Activated CD8-positive, alpha-beta T cell treated with anti-CD3 and anti-CD28 coated beads for 36 hours (primary cell): ENCODE results near the gene MYO18A. TPM values are rescaled to one million over a fixed set of nuclear protein-coding genes. Genes with fewer than 3 reads are reported as not detected.
A peak's percentile ranks its signal among the peaks of the same experiment; 100 is the strongest.
"Not testable (repeated sequence)": the region's sequence is repeated elsewhere in the genome, so short reads cannot be mapped to it uniquely, and the experiment has no call there.

ENCODE experiments used
- ATAC-seq: fragments of 200-7000 bp; cut with Tn5 transposase; one replicate; pipeline ENCODE4 v1.10.0; 2021; ENCODE audit warnings: mild to moderate bottlenecking, moderate library complexity
- CTCF ChIA-PET: fragments of 350-600 bp; sonication (Branson Sonifier 250); formaldehyde crosslinking; loops from one replicate; lab custom pipeline; 2021; ENCODE audit warnings: antibody characterized with exemption; lab: Charles Lee
- POLR2A ChIA-PET: fragments of 350-600 bp; sonication (Branson Sonifier 250); formaldehyde crosslinking; loops from one replicate; lab custom pipeline; 2021; ENCODE audit warnings: antibody characterized with exemption; lab: Charles Lee
- DNase-seq: peaks from one replicate; pipeline ENCODE4 v3.0.0-alpha.2; 2020
- H3K27ac Mint-ChIP-seq: one replicate; pipeline ENCODE4 v1.8.0; 2021; ENCODE audit warnings: mild to moderate bottlenecking, mixed read lengths
- H3K27me3 Mint-ChIP-seq: one replicate; pipeline ENCODE4 v1.8.0; 2021; ENCODE audit warnings: mixed read lengths
- H3K36me3 Mint-ChIP-seq: one replicate; pipeline ENCODE4 v1.8.0; 2021; ENCODE audit warnings: low read depth, mixed read lengths
- H3K4me1 Mint-ChIP-seq: one replicate; pipeline ENCODE4 v1.8.0; 2021; ENCODE audit warnings: low read depth, mixed read lengths
- H3K4me3 Mint-ChIP-seq: one replicate; pipeline ENCODE4 v1.8.0; 2021; ENCODE audit warnings: mild to moderate bottlenecking, moderate library complexity, mixed read lengths
- H3K9me3 Mint-ChIP-seq: one replicate; pipeline ENCODE4 v1.8.0; 2021; ENCODE audit warnings: mixed read lengths
- intact Hi-C: fragments of 100-400 bp; cut with micrococcal nuclease; formaldehyde crosslinking; loops from one replicate; pipeline ENCODE4 v1.10.0; 2022
- total RNA-seq, 2 experiments: library from RNA; stranded (reverse); gene quantifications; one replicate each; pipeline ENCODE4 v1.2.3, GENCODE V29; 2021
- TF ChIP-seq, protein P1 (sequence below): fragments of 200-600 bp; IDR thresholded peaks from one replicate; pipeline ENCODE4 v1.8.0; 2022; ENCODE audit warnings: antibody characterized with exemption, mild to moderate bottlenecking

The MYO18A gene
- total RNA-seq, 2 experiments from 2014 or later = 27.5 to 29.4 TPM

DNA sequence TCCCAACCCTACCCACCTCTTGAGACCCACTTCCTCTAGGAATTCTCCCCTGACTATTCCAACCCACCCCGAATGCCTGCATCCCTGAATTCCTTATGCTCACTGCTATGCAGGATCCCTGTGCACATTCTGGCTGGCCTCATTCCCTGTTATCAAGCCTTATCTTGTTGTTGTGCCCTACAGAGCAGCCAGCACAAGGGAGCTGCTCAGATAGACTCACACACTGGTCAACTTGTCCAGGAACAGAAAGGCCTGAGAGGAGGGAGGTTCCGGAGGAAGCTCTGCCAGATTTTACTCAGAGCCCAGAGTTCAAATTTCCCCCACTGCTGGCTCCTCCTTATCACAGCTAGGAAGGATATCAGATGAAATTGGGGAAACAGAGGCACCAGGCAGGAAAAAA lies 24.8 kb upstream of the MYO18A start:
- Mint-ChIP-seq H3K4me1 (no peaks in the 10 kb centered on the region), H3K27ac (no peak overlapping the region), H3K27me3 (peaks cover 7% of the 10 kb centered on the region), H3K4me3 (no peak overlapping the region), H3K36me3 (no peaks in the 10 kb centered on the region), H3K9me3 (no peaks in the 10 kb centered on the region)
- ChIA-PET CTCF (interaction anchor here (1.1 to 6.1 kb wide), 5 partner anchors 11 to 88 kb away, joined by 3 to 57 read pairs (median 7); no protein-coding TSS in a partner anchor), POLR2A (no interaction called here)
- TF ChIP-seq, protein P1, sequence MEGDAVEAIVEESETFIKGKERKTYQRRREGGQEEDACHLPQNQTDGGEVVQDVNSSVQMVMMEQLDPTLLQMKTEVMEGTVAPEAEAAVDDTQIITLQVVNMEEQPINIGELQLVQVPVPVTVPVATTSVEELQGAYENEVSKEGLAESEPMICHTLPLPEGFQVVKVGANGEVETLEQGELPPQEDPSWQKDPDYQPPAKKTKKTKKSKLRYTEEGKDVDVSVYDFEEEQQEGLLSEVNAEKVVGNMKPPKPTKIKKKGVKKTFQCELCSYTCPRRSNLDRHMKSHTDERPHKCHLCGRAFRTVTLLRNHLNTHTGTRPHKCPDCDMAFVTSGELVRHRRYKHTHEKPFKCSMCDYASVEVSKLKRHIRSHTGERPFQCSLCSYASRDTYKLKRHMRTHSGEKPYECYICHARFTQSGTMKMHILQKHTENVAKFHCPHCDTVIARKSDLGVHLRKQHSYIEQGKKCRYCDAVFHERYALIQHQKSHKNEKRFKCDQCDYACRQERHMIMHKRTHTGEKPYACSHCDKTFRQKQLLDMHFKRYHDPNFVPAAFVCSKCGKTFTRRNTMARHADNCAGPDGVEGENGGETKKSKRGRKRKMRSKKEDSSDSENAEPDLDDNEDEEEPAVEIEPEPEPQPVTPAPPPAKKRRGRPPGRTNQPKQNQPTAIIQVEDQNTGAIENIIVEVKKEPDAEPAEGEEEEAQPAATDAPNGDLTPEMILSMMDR = no peak
- DNase-seq (no peak), ATAC-seq (no peak)
- intact Hi-C loops = no loop called here

DNA sequence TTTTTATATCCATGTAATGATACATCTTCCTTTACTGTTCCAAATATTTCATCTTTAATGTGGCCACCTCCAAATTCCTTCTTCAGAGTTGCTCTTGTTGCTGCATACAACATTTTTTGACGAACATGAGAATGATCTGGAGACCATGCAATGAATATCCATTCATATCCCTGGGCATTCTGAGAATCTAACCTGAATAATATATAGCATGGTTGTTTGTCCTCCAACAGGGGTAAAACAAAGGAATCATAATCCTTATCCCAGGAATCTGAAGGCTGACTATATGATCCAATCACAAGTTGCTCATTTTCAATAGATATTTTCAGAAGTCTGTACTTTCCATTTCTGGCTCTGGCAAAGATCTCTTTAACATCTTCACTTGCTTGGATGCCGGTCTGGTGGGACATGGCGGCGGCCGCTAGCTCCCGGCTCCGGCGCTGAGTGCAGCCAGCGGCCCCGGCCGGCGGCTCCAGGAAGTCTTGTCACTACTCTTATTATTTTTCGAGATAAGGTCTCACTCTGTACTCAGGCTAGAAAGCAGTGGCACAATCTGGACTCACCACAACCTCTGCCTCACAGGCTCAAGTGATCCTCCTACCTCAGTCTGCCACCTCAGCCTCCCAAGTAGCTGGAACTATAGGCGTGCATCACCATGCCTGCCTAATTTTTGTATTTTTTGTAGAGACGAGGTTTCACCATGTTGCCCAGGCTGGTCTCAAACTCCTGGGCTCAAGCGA lies 24.0 kb upstream of the MYO18A start:
- H3K4me1 Mint-ChIP-seq, H3K27me3 Mint-ChIP-seq, ATAC-seq, H3K4me3 Mint-ChIP-seq, POLR2A ChIA-PET, H3K36me3 Mint-ChIP-seq, H3K9me3 Mint-ChIP-seq, intact Hi-C loops, H3K27ac Mint-ChIP-seq, DNase-seq: not testable (repeated sequence)
- CTCF ChIA-PET = interaction anchor here (0.9 to 2.1 kb wide), 6 partner anchors 10 to 88 kb away, joined by 3 to 11 read pairs (median 4); partner anchors contain the start of gene MYO18A

DNA sequence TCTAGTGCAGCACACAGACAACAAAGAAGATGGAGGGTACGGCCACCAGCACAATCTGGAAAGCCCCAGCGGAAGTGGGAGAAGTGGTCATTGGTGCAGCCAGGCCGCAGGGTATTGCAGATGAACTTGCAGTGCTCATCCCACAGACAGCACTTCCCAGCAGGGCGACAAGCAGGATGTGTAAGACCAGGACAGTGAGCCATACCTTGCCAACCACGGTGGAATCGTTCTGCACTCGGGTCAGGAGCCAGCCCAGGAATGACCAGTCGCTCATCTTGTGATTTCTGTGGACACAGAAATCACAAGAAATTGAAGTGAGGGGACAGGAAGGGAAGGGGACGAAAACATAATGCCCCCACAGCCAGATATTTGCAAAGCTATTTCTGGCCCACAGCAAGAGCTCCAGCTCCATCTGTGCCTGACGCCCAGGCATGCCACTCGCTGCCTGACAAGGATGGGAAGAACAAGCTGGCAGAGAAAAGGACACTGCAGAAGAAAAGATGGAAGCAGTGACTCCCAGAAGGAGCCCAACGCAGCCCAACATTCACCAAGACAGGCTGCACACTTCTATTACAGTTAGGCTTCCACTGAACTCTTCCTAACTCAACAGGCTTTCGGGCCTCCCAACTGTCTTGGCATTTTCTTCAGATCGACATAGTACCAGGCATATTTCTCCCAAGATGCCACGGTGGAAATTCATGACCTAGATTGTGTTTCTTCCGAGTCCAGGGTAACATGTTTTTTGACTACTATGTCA lies 17.5 kb upstream of the MYO18A start:
- Mint-ChIP-seq H3K9me3 (no peaks in the 10 kb centered on the region), H3K4me1 (peaks cover 7% of the 10 kb centered on the region), H3K4me3 (no peak overlapping the region), H3K27me3 (peaks cover under 1% of the 10 kb centered on the region), H3K36me3 (no peaks in the 10 kb centered on the region), H3K27ac (no peak overlapping the region)
- ATAC-seq = no peak
- CTCF ChIA-PET = interaction anchor here (0.8 to 2.5 kb wide), 5 partner anchors 17 to 82 kb away, joined by 3 to 8 read pairs (median 4); partner anchors contain the start of gene MYO18A
- DNase-seq = no peak
- POLR2A ChIA-PET = no interaction called here
- TF ChIP-seq, protein P1 = no peak
- intact Hi-C loops = no loop called here

DNA sequence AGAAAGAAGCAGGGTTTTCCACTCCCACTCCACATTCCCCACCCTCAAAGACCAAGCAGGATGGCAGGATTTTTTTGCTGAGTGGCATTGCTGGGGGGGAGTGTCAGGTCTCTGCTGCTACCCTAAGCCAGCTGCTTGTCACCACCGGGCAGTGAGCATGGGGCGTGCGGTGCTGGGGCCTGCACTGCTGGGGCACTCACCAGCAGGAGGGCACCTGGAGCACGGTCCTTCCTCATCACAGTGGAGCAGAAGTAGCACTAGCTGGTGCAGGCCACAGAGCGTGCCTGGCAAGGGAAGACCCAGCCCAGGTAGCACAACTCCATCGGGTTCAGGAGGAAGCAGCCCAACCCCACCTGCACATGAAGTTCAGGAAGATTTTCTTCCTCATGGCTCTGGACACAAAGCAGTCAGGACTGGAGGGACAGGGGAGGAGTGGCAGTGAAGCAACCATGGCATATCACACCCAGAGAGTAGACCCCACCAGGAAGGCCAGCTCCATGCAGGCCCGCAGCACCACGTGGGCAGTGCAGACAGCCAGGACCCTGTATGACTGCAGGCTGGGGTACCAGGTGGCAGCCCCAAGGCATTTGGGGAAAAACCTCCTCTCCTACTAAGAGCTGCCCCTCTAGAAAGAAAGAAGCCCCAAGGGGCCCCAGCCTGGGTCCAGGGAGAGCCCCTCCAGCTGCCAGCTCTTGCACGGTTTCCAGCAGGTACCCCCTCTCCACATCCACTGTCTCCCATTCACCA lies 16.7 kb upstream of the MYO18A start:
- no peak for DNase-seq
- Mint-ChIP-seq H3K27me3 (peaks cover 3% of the 10 kb centered on the region), H3K27ac (no peak overlapping the region), H3K36me3 (no peaks in the 10 kb centered on the region), H3K4me3 (no peak overlapping the region), H3K4me1 (peaks cover 7% of the 10 kb centered on the region), H3K9me3 (no peaks in the 10 kb centered on the region)
- no peak for ATAC-seq
- intact Hi-C loops = no loop called here
- CTCF ChIA-PET = interaction anchor here (0.7 to 5.8 kb wide), 6 partner anchors 15 to 73 kb away, joined by 3 to 39 read pairs (median 6); partner anchors contain the start of gene MYO18A
- TF ChIP-seq, protein P1 = no peak
- POLR2A ChIA-PET = no interaction called here

DNA sequence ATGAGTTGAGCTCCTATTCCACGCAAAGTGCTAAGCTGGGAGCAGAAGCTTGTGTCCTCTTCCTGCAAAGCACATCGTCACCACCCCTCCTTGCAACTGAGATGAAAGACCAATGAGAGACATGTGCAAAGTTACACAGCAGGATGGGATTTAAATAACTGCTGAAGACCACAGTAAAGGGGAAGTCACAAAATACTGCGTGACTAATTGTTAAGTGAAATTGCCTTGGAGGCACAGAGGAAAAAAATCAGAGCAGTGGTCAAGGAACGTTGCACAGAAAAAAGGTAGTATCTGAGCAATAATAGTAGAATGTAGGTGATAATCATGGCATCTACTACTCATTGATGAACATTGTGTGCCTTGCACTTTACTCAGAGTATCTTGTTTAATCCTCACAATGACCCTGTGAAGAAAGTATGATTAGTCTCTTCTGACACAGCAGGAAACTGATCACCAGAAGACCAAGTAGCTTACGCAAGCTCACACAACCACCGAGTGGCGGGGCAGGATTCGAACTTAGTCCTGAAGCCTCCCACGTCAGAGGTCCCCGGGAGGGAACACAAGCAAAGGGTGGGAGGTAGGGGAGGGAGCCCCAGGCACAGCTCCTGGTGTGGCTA lies 15.4 kb upstream of the MYO18A start:
- TF ChIP-seq, protein P1 = no peak
- DNase-seq (peak; percentile 20), ATAC-seq (peak; percentile 64)
- Mint-ChIP-seq H3K4me1 (peaks cover 7% of the 10 kb centered on the region), H3K27me3 (peaks cover 6% of the 10 kb centered on the region), H3K9me3 (no peaks in the 10 kb centered on the region), H3K27ac (no peak overlapping the region), H3K36me3 (no peaks in the 10 kb centered on the region), H3K4me3 (no peak overlapping the region)
- POLR2A ChIA-PET = no interaction called here
- CTCF ChIA-PET = interaction anchor here (0.7 to 5.8 kb wide), 5 partner anchors 10 to 49 kb away, joined by 3 to 39 read pairs (median 11); partner anchors contain the start of gene MYO18A
- intact Hi-C loops = no loop called here
